Endothelial cell of umbilical vein (primary cell): ENCODE results near the gene RGS6. TPM values are rescaled to one million over a fixed set of nuclear protein-coding genes. Genes with fewer than 3 reads are reported as not detected.

Source experiments
- BruUV-seq: library from RNA; stranded (reverse); fragments of 400-500 nt; replicated peaks from 2 replicates; lab custom pipeline; 2021; lab: Mats Ljungman, UMichigan
- CTCF ChIA-PET: fragments of 300-600, 350-600 bp; sonication (Branson Sonifier 250); formaldehyde crosslinking; loops from one replicate; lab custom pipeline; 2021; ENCODE audit warnings: antibody characterized with exemption, inconsistent platforms; lab: Charles Lee
- POLR2A ChIA-PET: fragments of 300-600, 350-600 bp; sonication (Branson Sonifier 250); formaldehyde crosslinking; loops from one replicate; lab custom pipeline; 2021; ENCODE audit warnings: antibody characterized with exemption, inconsistent platforms; lab: Charles Lee
- DNase-seq: peaks from one replicate; pipeline ENCODE4 v3.0.0-alpha.2; 2011; ENCODE audit warnings: low read depth, low spot score
- FAIRE-seq: peaks from 2 replicates; lab custom pipeline; 2011; peaks lifted over from hg19 to GRCh38; lab: Jason Lieb, UNC
- H2AFZ ChIP-seq: 2 replicates; pipeline ENCODE4 v1.6.0; 2012; ENCODE audit warnings: low read depth, low read length, control low read depth, inconsistent platforms
- H3K27ac ChIP-seq: 2 replicates; pipeline ENCODE4 v1.5.1; 2011; ENCODE audit warnings: low read depth, mild to moderate bottlenecking, control low read depth, low read length, moderate library complexity; ENCODE audit not compliant: insufficient read depth
- H3K27me3 ChIP-seq, 2 experiments: 2 replicates each; pipeline versions ENCODE4 v1.6.0 to v1.6.1; 2011; ENCODE audit warnings: low read length in 2 of 2, mixed read lengths in 1 of 2; ENCODE audit not compliant: control insufficient read depth in 2 of 2, insufficient read depth in 2 of 2
- H3K36me3 ChIP-seq, 2 experiments: 2 replicates in 1 of 2; 3 replicates in 1 of 2; pipeline ENCODE4 v1.5.1; 2011; ENCODE audit warnings: low read length in 2 of 2, mild to moderate bottlenecking in 1 of 2, moderate library complexity in 1 of 2; ENCODE audit not compliant: control insufficient read depth in 2 of 2, insufficient read depth in 2 of 2; ENCODE audit errors: extremely low read depth in 1 of 2
- H3K4me1 ChIP-seq: 3 replicates; pipeline ENCODE4 v1.5.1; 2011; ENCODE audit warnings: mild to moderate bottlenecking, low read length; ENCODE audit not compliant: control insufficient read depth, insufficient read depth; ENCODE audit errors: extremely low read depth
- H3K4me2 ChIP-seq: 2 replicates; pipeline ENCODE4 v1.6.1; 2011; ENCODE audit warnings: low read length, control low read depth, mixed read lengths; ENCODE audit not compliant: insufficient read depth
- H3K4me3 ChIP-seq, 3 experiments: fragments of 200-600 bp in 1 of 3; sonication (generic), shearing (Covaris generic) in 1 of 3; replicated peaks in 1 of 3; 2 replicates each; pipeline ENCODE4 v1.5.1; 2011 to 2016; ENCODE audit warnings: control low read depth in 3 of 3, low read length in 3 of 3, mild to moderate bottlenecking in 2 of 3, inconsistent platforms in 1 of 3, low read depth in 1 of 3, moderate library complexity in 1 of 3; ENCODE audit not compliant: insufficient read depth in 1 of 3
- H3K79me2 ChIP-seq: 2 replicates; pipeline ENCODE4 v1.6.0; 2012; ENCODE audit warnings: low read length, inconsistent platforms; ENCODE audit not compliant: control insufficient read depth, insufficient read depth
- H3K9ac ChIP-seq: replicated peaks from 2 replicates; pipeline ENCODE3; 2011; ENCODE audit warnings: low read length, control low read depth; ENCODE audit not compliant: insufficient read depth; ENCODE audit errors: extremely low read depth
- H3K9me1 ChIP-seq: replicated peaks from 3 replicates; pipeline ENCODE4 v1.6.0; 2011; ENCODE audit warnings: mild to moderate bottlenecking, low read length; ENCODE audit not compliant: control insufficient read depth, insufficient read depth; ENCODE audit errors: extremely low read depth
- H3K9me3 ChIP-seq: replicated peaks from 2 replicates; pipeline ENCODE4 v1.5.1; 2012; ENCODE audit warnings: low read length, inconsistent platforms; ENCODE audit not compliant: control insufficient read depth, insufficient read depth
- H4K20me1 ChIP-seq: replicated peaks from 2 replicates; pipeline ENCODE3; 2011; ENCODE audit warnings: mild to moderate bottlenecking, low read length; ENCODE audit not compliant: control insufficient read depth, insufficient read depth; ENCODE audit errors: extremely low read depth
- CTCF ChIP-seq, 2 donors: IDR thresholded peaks; 1 replicate in 1 of 2; 2 replicates in 1 of 2; pipeline ENCODE4 v1.5.1; 2011; ENCODE audit warnings: low read length in 2 of 2, mild to moderate bottlenecking in 2 of 2, moderate library complexity in 2 of 2, control low read depth in 1 of 2, inconsistent platforms in 1 of 2, low read depth in 1 of 2; ENCODE audit not compliant: insufficient read depth in 1 of 2; ENCODE audit errors: extremely low read depth in 1 of 2
- EZH2 ChIP-seq: IDR thresholded peaks from 2 replicates; pipeline ENCODE4 v1.6.1; 2012; ENCODE audit warnings: borderline replicate concordance, low read depth, mild to moderate bottlenecking, moderate library complexity, low read length, inconsistent platforms; ENCODE audit not compliant: severe bottlenecking
- FOS ChIP-seq: IDR thresholded peaks from 2 replicates; pipeline ENCODE4 v1.6.1; 2011; ENCODE audit warnings: mild to moderate bottlenecking, low read length, moderate library complexity, borderline replicate concordance; ENCODE audit not compliant: insufficient read depth
- GATA2 ChIP-seq: IDR thresholded peaks from 2 replicates; pipeline ENCODE4 v1.7.0; 2011; ENCODE audit warnings: low read depth, mild to moderate bottlenecking, moderate library complexity, mixed read lengths, low read length; ENCODE audit not compliant: insufficient read length, insufficient read depth
- JUN ChIP-seq: IDR thresholded peaks from 2 replicates; pipeline ENCODE4 v1.6.1; 2011; ENCODE audit warnings: borderline replicate concordance, low read depth; ENCODE audit not compliant: insufficient read length, insufficient read depth
- MAX ChIP-seq: IDR thresholded peaks from 2 replicates; pipeline ENCODE4 v1.6.1; 2011; ENCODE audit not compliant: insufficient read depth, insufficient read length
- MYC ChIP-seq: IDR thresholded peaks from one replicate; pipeline ENCODE4 v1.6.1; 2011; ENCODE audit warnings: mild to moderate bottlenecking, low read depth, low read length
- POLR2A ChIP-seq: IDR thresholded peaks from 2 replicates; pipeline ENCODE4 v1.6.1; 2012; ENCODE audit warnings: low read depth, mild to moderate bottlenecking, control low read depth, low read length
- POLR2AphosphoS5 ChIP-seq: IDR thresholded peaks from 2 replicates; pipeline ENCODE4 v1.6.1; 2012; ENCODE audit warnings: low read depth, mild to moderate bottlenecking, control low read depth, low read length, moderate library complexity; ENCODE audit not compliant: insufficient read depth
- dilution Hi-C: fragments of 300-500 bp; cut with MboI; formaldehyde crosslinking; loops from one replicate; pipeline ENCODE4 v1.15.0; 2019; ENCODE audit warnings: low sequenced_read_pairs; ENCODE audit not compliant: extremely low pct_ligation_motif_present
- intact Hi-C: fragments of 100-400 bp; cut with micrococcal nuclease; formaldehyde crosslinking; loops from one replicate; pipeline ENCODE4 v1.10.0; 2022
- polyA plus RNA-seq, 4 experiments: library from polyadenylated mRNA; depleted of rRNA in 3 of 4; stranded (reverse) in 3 of 4; unstranded in 1 of 4; fragments of >200 nt; gene quantifications; 2 replicates each; pipeline versions ENCODE4 v1.2.1 to v1.2.3, GENCODE V29; 2011 to 2012; ENCODE audit warnings: missing spikeins in 1 of 4
- total RNA-seq: library from RNA; stranded (reverse); gene quantifications from 2 replicates; pipeline ENCODE4 v1.2.3, GENCODE V29; 2021

Gene RGS6
- total and polyA plus RNA-seq, 2 donors (not counting 3 experiments of a cell fraction or from before 2014, with no cell fraction given): not detected

GRCh38 chr14:72262771-72263170, 330.5 kb downstream of the RGS6 start:
- dilution Hi-C loops: no loop called here
- ChIA-PET POLR2A (no interaction called here), CTCF (no interaction called here)
- Histone ChIP-seq H3K4me3 (no peak overlapping the region), H3K9ac (no peak overlapping the region), H3K9me1 (no peaks in the 10 kb centered on the region), H2AFZ (no peak overlapping the region), H3K27me3 (no peaks in the 10 kb centered on the region), H3K4me2 (no peak overlapping the region), H3K4me1 (no peaks in the 10 kb centered on the region), H3K79me2 (no peaks in the 10 kb centered on the region), H3K9me3 (peaks cover 2% of the 10 kb centered on the region), H3K27ac (no peak overlapping the region), H3K36me3 (no peaks in the 10 kb centered on the region), H4K20me1 (no peaks in the 10 kb centered on the region)
- intact Hi-C loops: no loop called here
- FAIRE-seq (no peak), DNase-seq (no peak)
- TF ChIP-seq MYC (no peak), POLR2AphosphoS5 (no peak), CTCF (IDR thresholded peaks at IDR 0.05; ENCODE audit: extremely low read depth in 1 of 2, insufficient read depth in 1 of 2, low read depth in 1 of 2, low read length in 2 of 2) (no peak), JUN (no peak), POLR2A (no peak), GATA2 (no peak), FOS (no peak), MAX (no peak), EZH2 (no peak)
- no TSS peak for BruUV-seq
